SK-N-SH treated with all-trans-retinoic acid at 6 μM for 48 hours (cell line): ENCODE results near the gene NF1.

Experiments
- ATAC-seq: fragments of 200-7000 bp; cut with Tn5 transposase; 3 replicates; pipeline ENCODE4 v1.9.1; 2020; ENCODE audit warnings: mild to moderate bottlenecking, moderate library complexity
- ARNTL ChIP-seq: fragments of 450-650 bp; formaldehyde crosslinking; IDR thresholded peaks from 2 replicates; pipeline ENCODE4 v1.5.0; 2020; ENCODE audit warnings: low read depth, mild to moderate bottlenecking, moderate library complexity, borderline replicate concordance
- BACH2 ChIP-seq: fragments of 250-450 bp; sonication (Bioruptor Pico); IDR thresholded peaks from 2 replicates; pipeline ENCODE4 v1.9.0; 2021; ENCODE audit warnings: mild to moderate bottlenecking, borderline replicate concordance
- CSDC2 ChIP-seq: fragments of 250-450 bp; sonication (Bioruptor Pico); IDR thresholded peaks from 2 replicates; pipeline ENCODE4 v1.5.0; 2020; ENCODE audit warnings: mild to moderate bottlenecking, moderate library complexity
- GLIS3 ChIP-seq: fragments of 250-450 bp; sonication (Bioruptor Pico); IDR thresholded peaks from 2 replicates; pipeline ENCODE4 v1.5.0; 2020; ENCODE audit warnings: mild to moderate bottlenecking, moderate library complexity
- ISL1 ChIP-seq: fragments of 250-450 bp; sonication (Bioruptor Pico); IDR thresholded peaks from 2 replicates; pipeline ENCODE4 v2.1.2; 2022; ENCODE audit warnings: mild to moderate bottlenecking, moderate library complexity
- OSR1 ChIP-seq: fragments of 250-450 bp; sonication (Bioruptor Pico); IDR thresholded peaks from 2 replicates; pipeline ENCODE4 v1.8.0; 2022; ENCODE audit warnings: moderate library complexity, mild to moderate bottlenecking, inconsistent platforms
- PPARA ChIP-seq: fragments of 250-450 bp; sonication (Bioruptor Pico); IDR thresholded peaks from 2 replicates; pipeline ENCODE4 v1.5.0; 2020; ENCODE audit warnings: mild to moderate bottlenecking, borderline replicate concordance
- RARB ChIP-seq: fragments of 250-450 bp; sonication (Bioruptor Pico); IDR thresholded peaks from 2 replicates; pipeline ENCODE4 v1.8.0; 2021; ENCODE audit warnings: mild to moderate bottlenecking, moderate library complexity
- SNAI2 ChIP-seq: fragments of 250-450 bp; sonication (Bioruptor Pico); IDR thresholded peaks from 2 replicates; pipeline ENCODE4 v1.5.0; 2020; ENCODE audit warnings: mild to moderate bottlenecking, moderate library complexity
- TCF4 ChIP-seq: fragments of 250-450 bp; sonication (Bioruptor Pico); IDR thresholded peaks from 2 replicates; pipeline ENCODE4 v1.8.0; 2021; ENCODE audit warnings: mild to moderate bottlenecking, moderate library complexity, borderline replicate concordance
- TOX ChIP-seq: fragments of 250-450 bp; sonication (Bioruptor Pico); IDR thresholded peaks from 2 replicates; pipeline ENCODE4 v1.8.0; 2021; ENCODE audit warnings: mild to moderate bottlenecking, moderate library complexity, borderline replicate concordance
- TSHZ2 ChIP-seq: fragments of 250-450 bp; sonication (Bioruptor Pico); IDR thresholded peaks from 2 replicates; pipeline ENCODE4 v1.5.0; 2020; ENCODE audit warnings: mild to moderate bottlenecking, moderate library complexity
- ZC3H10 ChIP-seq: fragments of 250-450 bp; sonication (Bioruptor Pico); IDR thresholded peaks from 2 replicates; pipeline ENCODE4 v1.5.1; 2021; ENCODE audit warnings: mild to moderate bottlenecking, moderate library complexity
- ZFP30 ChIP-seq: fragments of 450-650 bp; formaldehyde crosslinking; IDR thresholded peaks from 2 replicates; pipeline ENCODE4 v1.5.0; 2022; ENCODE audit warnings: mild to moderate bottlenecking, moderate library complexity
- ZNF565 ChIP-seq: fragments of 450-650 bp; formaldehyde crosslinking; conservative IDR thresholded peaks from 2 replicates; pipeline ENCODE4 v1.5.0; 2020; ENCODE audit warnings: low read depth, mild to moderate bottlenecking, moderate library complexity
- ZNF70 ChIP-seq: fragments of 450-650 bp; formaldehyde crosslinking; IDR thresholded peaks from 2 replicates; pipeline ENCODE4 v1.5.0; 2020; ENCODE audit warnings: mild to moderate bottlenecking, moderate library complexity
- ZNF8 ChIP-seq: fragments of 450-650 bp; formaldehyde crosslinking; IDR thresholded peaks from 2 replicates; pipeline ENCODE4 v1.5.0; 2020; ENCODE audit warnings: mild to moderate bottlenecking, moderate library complexity
- TF ChIP-seq, protein P1 (sequence below): fragments of 250-450 bp; sonication (Bioruptor Pico); IDR thresholded peaks from 2 replicates; pipeline ENCODE4 v1.8.0; 2021; ENCODE audit warnings: low read depth, mild to moderate bottlenecking, moderate library complexity, borderline replicate concordance
- TF ChIP-seq, protein P2 (sequence below): fragments of 250-450 bp; sonication (Bioruptor Pico); IDR thresholded peaks from 2 replicates; pipeline ENCODE4 v1.5.1; 2020; ENCODE audit warnings: low read depth, mild to moderate bottlenecking, moderate library complexity
- TF ChIP-seq, protein P3 (sequence below): fragments of 250-450 bp; sonication (Bioruptor Pico); IDR thresholded peaks from 2 replicates; pipeline ENCODE4 v1.5.1; 2021; ENCODE audit warnings: mild to moderate bottlenecking, moderate library complexity

NF1 gene

GRCh38 chr17:31231852-31232251 lies 137.1 kb downstream of the NF1 start:
- TF ChIP-seq BACH2 (CRISPR knock-in tag), result no peak
- no peak for TF ChIP-seq ZNF565 (CRISPR knock-in tag)
- no peak for TF ChIP-seq ARNTL (CRISPR knock-in tag)
- no peak for ATAC-seq

- peak; percentile 31; the same call in 2 of the 3 replicates for ATAC-seq
- TF ChIP-seq ISL1 (CRISPR knock-in tag) (peak; percentile 92), OSR1 (no peak)
- TF ChIP-seq, all 23 proteins: peak for 1
Measured at GRCh38 chr17:31235110-31235509, 140.3 kb downstream of the NF1 start.

DNA sequence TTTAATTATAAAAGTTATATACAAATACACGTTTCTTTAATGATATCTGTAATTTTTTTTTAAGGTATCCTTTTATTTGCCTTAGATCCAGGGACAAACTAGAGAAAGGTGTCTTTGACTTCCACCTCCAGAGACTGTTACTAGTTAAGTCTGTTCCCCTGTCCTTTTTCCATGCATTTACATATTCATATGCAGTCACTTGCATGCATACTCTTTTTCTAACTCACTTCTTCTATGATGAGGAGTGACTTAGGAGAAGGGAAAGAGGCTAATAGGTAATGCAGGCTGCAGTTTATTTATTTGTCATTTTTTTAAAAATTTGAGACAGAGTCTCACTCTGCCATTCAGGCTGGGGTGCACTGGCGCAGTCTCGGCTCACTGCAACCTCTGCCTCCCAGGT lies 141.4 kb downstream of the NF1 start:
- no peak for ATAC-seq
- TF ChIP-seq ZFP30 (CRISPR knock-in tag), result no peak
- TF ChIP-seq CSDC2, result no peak
- no peak for TF ChIP-seq RARB (CRISPR knock-in tag)
- TF ChIP-seq ISL1 (CRISPR knock-in tag), result no peak
- no peak for TF ChIP-seq GLIS3 (CRISPR knock-in tag)
- TF ChIP-seq ZC3H10 (CRISPR knock-in tag), result no peak
- TF ChIP-seq SNAI2 (CRISPR knock-in tag), result no peak
- TF ChIP-seq TCF4 (CRISPR knock-in tag), result no peak
- no peak for TF ChIP-seq TSHZ2 (CRISPR knock-in tag)
- TF ChIP-seq PPARA (CRISPR knock-in tag), result no peak
- no peak for TF ChIP-seq TOX (CRISPR knock-in tag)
- TF ChIP-seq OSR1, result no peak
- no peak for TF ChIP-seq ZNF70 (CRISPR knock-in tag)
- no peak for TF ChIP-seq ARNTL (CRISPR knock-in tag)
- TF ChIP-seq, protein P1, sequence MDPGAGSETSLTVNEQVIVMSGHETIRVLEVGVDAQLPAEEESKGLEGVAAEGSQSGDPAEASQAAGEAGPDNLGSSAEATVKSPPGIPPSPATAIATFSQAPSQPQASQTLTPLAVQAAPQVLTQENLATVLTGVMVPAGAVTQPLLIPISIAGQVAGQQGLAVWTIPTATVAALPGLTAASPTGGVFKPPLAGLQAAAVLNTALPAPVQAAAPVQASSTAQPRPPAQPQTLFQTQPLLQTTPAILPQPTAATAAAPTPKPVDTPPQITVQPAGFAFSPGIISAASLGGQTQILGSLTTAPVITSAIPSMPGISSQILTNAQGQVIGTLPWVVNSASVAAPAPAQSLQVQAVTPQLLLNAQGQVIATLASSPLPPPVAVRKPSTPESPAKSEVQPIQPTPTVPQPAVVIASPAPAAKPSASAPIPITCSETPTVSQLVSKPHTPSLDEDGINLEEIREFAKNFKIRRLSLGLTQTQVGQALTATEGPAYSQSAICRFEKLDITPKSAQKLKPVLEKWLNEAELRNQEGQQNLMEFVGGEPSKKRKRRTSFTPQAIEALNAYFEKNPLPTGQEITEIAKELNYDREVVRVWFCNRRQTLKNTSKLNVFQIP (CRISPR knock-in tag), result no peak

DNA sequence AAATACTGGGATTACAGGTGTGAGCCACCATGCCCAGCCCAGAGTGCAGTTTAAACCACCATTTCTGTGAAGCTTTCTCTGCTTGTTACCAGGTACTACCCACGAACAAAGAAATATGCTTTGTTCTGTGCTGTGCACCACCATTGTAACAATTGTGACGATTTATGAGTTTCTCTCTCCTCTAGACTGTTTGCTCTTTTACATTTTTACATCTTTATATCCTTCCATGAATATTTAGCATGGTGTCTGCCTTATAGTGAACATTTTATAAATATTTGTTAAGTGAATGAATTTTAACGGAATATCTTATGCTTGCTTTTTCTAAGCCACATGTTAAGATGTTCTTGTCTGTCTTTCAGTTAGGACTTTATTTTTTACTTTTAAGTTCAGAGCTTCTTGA lies 141.9 kb downstream of the NF1 start:
- ATAC-seq, result no peak
- no peak for TF ChIP-seq SNAI2 (CRISPR knock-in tag)
- no peak for TF ChIP-seq TCF4 (CRISPR knock-in tag)
- TF ChIP-seq ZNF8 (CRISPR knock-in tag), result no peak
- no peak for TF ChIP-seq ARNTL (CRISPR knock-in tag)
- no peak for TF ChIP-seq ZNF70 (CRISPR knock-in tag)
- no peak for TF ChIP-seq BACH2 (CRISPR knock-in tag)
- no peak for TF ChIP-seq TSHZ2 (CRISPR knock-in tag)
- no peak for TF ChIP-seq CSDC2
- no peak for TF ChIP-seq PPARA (CRISPR knock-in tag)

- no peak for ATAC-seq
- TF ChIP-seq, protein P2, sequence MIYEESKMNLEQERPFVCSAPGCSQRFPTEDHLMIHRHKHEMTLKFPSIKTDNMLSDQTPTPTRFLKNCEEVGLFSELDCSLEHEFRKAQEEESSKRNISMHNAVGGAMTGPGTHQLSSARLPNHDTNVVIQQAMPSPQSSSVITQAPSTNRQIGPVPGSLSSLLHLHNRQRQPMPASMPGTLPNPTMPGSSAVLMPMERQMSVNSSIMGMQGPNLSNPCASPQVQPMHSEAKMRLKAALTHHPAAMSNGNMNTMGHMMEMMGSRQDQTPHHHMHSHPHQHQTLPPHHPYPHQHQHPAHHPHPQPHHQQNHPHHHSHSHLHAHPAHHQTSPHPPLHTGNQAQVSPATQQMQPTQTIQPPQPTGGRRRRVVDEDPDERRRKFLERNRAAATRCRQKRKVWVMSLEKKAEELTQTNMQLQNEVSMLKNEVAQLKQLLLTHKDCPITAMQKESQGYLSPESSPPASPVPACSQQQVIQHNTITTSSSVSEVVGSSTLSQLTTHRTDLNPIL (CRISPR knock-in tag), result no peak
- TF ChIP-seq OSR1 (no peak), ZFP30 (CRISPR knock-in tag) (no peak), RARB (CRISPR knock-in tag) (no peak), GLIS3 (CRISPR knock-in tag) (no peak), ZC3H10 (CRISPR knock-in tag) (no peak), PPARA (CRISPR knock-in tag) (no peak), CSDC2 (no peak), ZNF70 (CRISPR knock-in tag) (no peak), ZNF8 (CRISPR knock-in tag) (no peak), TSHZ2 (CRISPR knock-in tag) (no peak), SNAI2 (CRISPR knock-in tag) (no peak)
- TF ChIP-seq, protein P3, sequence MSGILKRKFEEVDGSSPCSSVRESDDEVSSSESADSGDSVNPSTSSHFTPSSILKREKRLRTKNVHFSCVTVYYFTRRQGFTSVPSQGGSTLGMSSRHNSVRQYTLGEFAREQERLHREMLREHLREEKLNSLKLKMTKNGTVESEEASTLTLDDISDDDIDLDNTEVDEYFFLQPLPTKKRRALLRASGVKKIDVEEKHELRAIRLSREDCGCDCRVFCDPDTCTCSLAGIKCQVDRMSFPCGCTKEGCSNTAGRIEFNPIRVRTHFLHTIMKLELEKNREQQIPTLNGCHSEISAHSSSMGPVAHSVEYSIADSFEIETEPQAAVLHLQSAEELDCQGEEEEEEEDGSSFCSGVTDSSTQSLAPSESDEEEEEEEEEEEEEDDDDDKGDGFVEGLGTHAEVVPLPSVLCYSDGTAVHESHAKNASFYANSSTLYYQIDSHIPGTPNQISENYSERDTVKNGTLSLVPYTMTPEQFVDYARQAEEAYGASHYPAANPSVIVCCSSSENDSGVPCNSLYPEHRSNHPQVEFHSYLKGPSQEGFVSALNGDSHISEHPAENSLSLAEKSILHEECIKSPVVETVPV, result no peak
Measured at GRCh38 chr17:31241116-31241515, 146.3 kb downstream of the NF1 start.
